HG03520 (cell line): ENCODE results near the gene DCTN1.

ENCODE experiments used
- ATAC-seq: cut with Tn5 transposase; IDR thresholded peaks from one replicate; pipeline ENCODE4 v1.9.1; 2021; ENCODE audit warnings: mild to moderate bottlenecking, moderate library complexity; ENCODE audit not compliant: unreplicated experiment

The DCTN1 gene

GRCh38 chr2:74414441-74414840 is 34.3 kb upstream of the DCTN1 start:
- ATAC-seq = no peak

DNA sequence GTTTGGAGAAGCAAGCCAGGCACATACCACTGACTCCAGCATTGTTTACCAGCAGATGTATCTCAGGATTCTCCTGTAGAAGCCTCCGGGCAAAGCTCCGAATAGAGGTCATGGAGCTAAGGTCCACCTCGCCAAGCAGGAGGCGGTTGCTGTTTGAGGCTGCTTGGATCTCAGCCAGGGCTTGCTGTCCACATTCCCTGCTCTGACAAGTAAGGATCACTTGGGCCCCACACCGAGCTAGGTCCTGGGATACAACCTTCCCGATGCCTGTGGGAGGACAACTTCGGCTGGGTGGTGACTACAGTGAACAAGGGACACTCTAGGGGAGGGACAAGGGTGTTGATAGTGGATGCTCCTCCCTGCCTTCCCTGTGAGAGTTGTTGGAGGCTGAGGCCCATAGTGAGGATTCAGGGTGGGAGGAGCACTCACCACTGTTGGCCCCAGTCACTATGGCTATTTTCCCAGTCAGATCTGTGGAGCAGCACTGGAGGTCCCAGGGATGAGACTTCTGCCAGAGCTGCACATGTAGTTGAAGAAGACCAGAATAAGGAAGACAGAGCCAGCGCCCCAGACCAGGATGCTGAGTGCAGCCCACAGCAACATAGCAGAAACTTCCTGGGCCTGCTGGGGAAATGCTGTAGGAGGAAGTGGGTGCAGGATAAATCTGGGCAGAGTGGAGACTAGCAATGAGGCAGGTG is 33.0 kb upstream of the DCTN1 start:
- no peak for ATAC-seq

DNA sequence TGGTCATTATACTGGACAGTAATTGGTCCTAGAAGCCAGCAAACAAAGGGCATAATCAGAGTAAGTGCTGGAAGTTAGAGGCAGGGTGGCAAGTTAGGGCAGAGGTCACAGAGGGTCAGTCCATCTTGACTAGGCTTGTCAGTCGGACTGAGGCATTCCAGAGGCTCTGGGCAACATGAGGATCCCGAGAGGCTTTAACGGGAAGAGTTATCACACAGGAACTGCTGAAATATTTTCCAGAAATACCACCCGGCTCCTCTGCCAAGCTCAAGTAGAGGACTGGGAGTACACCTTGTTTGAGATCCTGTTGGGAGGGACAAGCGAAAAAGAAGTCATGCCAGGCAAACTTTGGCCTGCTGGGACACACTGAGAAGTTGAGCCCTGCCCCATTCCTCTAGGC is 27.6 kb upstream of the DCTN1 start:
- no peak for ATAC-seq

- ATAC-seq = peak; percentile 69
These were observed 25.9 kb upstream of the DCTN1 start for GRCh38 chr2:74406035-74406434.

- ATAC-seq = no peak
These were observed 21.8 kb upstream of the DCTN1 start for GRCh38 chr2:74401891-74402290.

DNA sequence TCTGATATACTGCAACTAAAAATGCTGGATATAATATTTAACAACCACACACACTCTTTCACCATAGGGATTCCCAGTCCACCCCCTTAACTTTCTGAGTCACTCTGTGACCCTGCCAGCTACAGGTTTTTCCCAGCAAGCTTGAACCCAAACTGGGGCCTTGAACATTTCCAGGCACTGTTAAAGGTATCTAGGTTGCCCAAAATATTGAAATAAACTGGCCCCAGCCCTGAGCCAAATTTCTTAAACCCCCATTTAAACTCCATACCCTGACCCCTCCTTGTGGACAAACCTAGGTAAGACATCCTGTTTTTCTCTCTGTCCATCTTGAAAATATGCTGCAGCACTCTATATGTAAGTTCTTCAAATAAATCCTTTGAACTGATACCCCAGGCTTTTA is 19.7 kb upstream of the DCTN1 start:
- ATAC-seq = no peak

- no peak for ATAC-seq
These were observed 16.0 kb upstream of the DCTN1 start for GRCh38 chr2:74396149-74396548.

- no peak for ATAC-seq
These were observed 13.4 kb upstream of the DCTN1 start for GRCh38 chr2:74393525-74393924.

- no peak for ATAC-seq
These were observed 12.3 kb upstream of the DCTN1 start for GRCh38 chr2:74392449-74392743.

DNA sequence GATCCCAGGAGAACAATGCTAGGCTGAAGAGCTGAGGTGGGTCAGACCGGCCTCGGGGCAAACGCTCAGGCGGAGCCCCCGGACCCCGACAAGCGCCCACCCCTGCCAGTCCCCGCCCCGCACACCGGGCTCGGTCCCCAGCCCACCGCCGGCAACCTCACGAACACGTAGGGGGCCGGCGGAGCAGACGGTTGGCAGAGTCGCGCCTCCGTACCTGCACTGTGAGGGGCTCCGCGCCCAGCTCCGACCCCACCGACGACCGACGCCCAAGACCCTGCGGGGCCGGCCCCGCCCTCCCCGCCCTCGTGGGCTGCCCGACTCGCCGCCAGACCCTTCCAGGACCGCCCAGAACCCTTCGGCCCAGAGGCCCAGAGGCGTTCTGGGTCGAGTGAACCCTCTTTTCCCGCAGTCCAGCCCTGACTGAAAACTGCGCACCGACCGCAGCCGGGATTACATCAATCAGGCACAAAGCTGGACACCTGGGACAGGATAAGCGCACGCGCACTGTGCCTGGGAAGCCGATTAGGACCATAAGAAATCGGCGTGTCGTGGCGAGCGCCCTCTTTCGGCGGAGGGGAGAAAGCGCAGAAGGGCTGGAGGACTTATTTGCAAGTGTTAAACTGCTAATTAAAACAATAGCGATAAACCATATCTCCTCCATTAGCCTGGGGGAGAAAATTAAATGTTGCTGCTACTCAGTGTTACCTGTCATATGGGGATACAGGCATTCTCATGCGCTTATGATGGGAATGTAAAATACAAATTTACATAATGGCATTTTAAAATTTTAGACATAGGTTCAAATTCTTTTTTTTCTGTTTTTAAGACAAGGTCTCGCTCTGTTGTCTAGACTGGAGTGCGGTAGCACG is 11.7 kb upstream of the DCTN1 start:
- ATAC-seq = peak; percentile 64

DNA sequence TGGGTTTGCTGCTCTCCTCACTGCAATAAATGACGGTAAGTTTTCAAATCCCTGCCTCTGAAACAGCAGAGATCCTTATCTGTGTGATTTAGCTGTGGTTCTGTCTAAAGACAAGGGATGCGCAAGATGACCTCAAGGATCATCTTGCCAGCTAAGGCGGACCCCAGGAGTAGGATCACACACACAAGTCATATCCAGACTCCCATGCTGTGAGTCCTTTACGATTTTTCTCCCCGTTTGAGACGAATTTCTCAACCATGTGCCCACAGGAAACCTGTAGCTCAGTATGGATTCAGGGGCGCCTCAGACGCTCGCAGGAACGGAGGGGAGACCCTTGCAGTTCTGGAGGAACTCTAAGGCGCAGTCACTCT is 11.1 kb upstream of the DCTN1 start:
- ATAC-seq = no peak

GRCh38 chr2:74390606-74391005 is 10.5 kb upstream of the DCTN1 start:
- no peak for ATAC-seq

DNA sequence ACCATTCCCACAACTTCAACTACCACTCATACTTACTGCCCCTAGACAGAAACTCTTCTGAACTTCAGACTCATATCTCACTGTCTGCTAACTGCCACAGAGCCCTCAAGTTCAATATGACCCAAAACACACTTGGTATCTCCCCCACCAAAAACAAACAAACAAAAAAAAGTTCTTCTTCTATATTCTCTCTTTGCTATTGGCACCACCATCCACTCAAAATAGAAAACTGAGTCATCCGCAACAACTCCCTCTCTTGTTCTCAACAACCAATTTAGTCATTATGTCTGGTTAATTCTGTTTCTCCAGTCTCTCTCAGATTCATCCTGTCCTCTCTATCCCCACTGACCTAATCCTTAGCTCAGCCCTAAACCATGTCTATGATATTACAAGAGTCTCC is 7.2 kb upstream of the DCTN1 start:
- ATAC-seq = no peak

GRCh38 chr2:74385396-74385795 is 5.3 kb upstream of the DCTN1 start:
- ATAC-seq = no peak

DNA sequence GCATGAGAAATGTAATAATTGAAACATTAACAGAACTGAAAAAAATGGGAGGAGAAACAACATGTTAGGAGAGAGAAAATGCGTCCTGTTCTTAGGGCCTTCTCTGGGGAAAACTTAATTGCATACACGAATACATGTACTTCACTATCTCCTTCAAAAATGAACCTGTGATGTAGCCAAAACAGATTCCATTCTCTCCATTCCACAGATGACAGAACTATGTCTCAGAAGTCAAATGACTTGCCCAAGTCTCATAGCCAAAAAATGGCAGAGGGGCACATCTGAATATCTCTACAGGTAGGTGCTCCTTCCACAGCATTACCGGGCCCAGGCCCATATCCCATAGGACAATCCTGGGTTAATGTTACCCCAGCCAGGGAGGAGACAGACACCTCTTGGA is 3.9 kb upstream of the DCTN1 start:
- ATAC-seq = no peak

DNA sequence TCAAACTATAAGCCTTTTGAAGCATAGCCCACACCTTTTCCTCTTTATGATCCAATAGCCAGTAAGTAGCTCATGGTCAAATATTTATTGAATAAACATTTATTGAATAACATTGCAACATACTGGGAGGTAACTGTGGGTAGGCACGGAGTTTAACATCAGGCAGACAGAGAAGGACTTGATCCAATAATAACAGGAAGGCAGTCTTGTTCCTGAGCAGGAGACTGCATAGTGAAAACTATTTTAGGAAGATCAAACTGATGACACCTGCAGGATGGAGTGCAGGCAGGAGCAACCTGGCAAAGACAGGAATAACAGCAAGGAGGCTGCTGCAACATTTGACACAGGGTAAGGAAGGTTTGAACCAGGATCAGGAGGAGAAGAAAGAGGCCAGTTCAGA is 3.1 kb upstream of the DCTN1 start:
- ATAC-seq = no peak

DNA sequence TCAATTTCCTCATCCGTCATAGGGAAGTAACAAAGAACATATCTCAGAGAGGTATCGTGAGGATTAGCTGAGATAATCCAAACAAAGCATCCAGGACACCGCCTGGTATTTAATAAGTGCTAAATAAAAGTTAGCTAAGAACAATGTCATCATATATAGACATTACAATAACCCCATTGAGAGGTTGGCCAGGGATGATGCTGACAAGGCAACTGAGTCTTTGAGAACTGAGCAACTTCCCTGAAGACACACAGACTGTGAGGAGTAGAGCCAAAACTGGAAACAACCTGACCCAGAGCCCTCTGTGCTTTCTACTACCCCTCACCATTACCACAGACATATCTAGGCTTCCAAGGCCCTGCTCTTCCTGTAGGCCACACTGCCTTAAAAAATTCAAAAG is 1.6 kb upstream of the DCTN1 start:
- ATAC-seq = no peak

GRCh38 chr2:74378007-74378406 is 2.1 kb downstream of the DCTN1 start:
- ATAC-seq = no peak

DNA sequence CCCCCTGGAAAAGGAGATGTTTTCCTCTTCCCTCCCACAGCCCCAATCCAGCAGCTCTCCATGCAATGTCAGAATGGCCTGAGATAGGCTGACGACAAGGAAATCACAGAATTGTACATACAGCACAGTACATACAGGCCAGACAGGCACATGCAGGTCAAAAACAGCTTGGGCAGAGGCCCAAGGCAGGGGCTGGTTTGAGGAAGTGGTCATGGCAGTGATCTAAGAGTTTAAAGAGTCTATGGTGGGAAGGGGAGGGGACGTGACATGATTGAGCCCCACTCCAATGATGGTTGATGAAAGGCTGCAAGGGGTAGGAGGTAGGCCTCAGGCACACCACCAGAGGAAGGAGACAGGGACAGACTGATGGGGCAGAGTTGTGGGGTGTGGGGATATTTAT is 4.3 kb downstream of the DCTN1 start:
- ATAC-seq = no peak

DNA sequence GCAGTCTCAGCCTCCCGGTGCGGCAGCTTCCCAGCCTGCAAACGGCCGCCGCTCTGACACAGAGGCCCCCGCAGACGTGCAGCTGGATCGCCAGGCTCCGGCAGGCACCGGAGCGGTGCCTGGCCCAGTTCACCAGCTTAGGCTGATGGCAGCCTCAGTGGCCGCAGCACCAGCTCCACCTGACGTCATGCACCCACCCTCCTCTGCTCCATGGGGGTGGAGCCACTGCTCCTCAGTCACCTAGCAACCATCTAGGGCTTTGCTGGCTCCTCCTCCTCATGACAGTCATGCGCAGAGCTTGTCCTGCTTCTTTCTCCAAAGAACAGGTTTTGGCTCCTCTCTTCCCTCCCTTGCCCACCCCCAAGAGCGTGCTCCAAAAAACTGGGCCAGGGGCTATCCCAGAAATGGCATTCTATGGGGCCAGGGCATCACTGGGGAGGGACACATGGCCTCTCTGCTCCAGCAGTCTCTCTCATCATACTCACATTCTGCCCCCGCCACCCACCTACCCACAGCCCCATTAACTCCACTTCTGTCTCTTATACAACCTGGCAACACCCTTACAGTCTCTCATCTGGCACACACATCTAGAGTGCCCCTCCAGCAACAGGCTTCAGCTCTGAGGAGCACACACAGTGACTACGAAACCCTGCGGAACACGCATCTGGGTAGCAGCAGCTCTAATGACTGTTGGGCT is 5.5 kb downstream of the DCTN1 start:
- ATAC-seq = no peak

GRCh38 chr2:74373985-74374384 is 6.1 kb downstream of the DCTN1 start:
- ATAC-seq = no peak

GRCh38 chr2:74373221-74373676 is 6.9 kb downstream of the DCTN1 start:
- ATAC-seq = no peak
